Choroid plexus epithelial cell (primary cell): ENCODE results near the gene UEVLD.

Experiments used
- DNase-seq: peaks from one replicate; pipeline ENCODE4 v3.0.0-alpha.2; 2010; ENCODE audit warnings: low read depth
- H3K4me3 ChIP-seq: 2 replicates; pipeline ENCODE4 v1.5.1; 2011; ENCODE audit warnings: low read depth, mild to moderate bottlenecking, control low read depth, low read length, moderate library complexity
- CTCF ChIP-seq: conservative IDR thresholded peaks from 2 replicates; pipeline ENCODE4 v1.5.1; 2011; ENCODE audit warnings: low read depth, mild to moderate bottlenecking, control low read depth, inconsistent platforms, low read length, moderate library complexity

Gene UEVLD

GRCh38 chr11:18580113-18580766 is 8.3 kb downstream of the UEVLD start:
- no peak for TF ChIP-seq CTCF
- H3K4me3 ChIP-seq, result no peak overlapping the region
- DNase-seq, result no peak

DNA sequence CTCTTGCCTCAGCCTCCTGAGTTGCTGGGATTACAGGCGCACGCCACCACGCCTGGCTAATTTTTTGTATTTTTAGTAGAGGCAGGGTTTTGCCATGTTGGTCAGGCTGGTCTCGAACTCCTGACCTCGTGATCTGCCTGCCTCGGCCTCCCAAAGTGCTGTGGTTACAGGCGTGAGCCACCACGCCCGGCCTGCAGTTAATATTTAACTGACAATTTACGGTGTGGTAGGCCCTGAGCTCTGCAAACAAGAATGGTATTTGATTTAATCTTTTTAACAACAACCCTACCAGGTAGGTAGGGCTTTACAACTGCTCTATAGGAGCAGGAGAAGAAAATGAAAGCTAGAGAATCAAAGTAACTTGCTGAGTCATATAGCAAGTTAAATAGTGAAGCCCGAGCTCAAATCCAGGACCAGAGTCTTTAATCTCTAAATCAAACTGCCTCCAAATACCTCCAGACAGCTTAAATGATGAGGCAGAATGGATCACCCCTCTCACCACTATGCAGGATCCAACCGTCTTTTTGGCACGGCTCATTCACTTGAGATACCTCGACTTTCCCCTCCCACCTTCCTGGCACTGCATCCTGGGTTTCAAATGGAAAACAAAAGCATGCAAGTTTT is 9.4 kb downstream of the UEVLD start:
- TF ChIP-seq CTCF, result no peak
- DNase-seq, result no peak
- no peak overlapping the region for H3K4me3 ChIP-seq

DNA sequence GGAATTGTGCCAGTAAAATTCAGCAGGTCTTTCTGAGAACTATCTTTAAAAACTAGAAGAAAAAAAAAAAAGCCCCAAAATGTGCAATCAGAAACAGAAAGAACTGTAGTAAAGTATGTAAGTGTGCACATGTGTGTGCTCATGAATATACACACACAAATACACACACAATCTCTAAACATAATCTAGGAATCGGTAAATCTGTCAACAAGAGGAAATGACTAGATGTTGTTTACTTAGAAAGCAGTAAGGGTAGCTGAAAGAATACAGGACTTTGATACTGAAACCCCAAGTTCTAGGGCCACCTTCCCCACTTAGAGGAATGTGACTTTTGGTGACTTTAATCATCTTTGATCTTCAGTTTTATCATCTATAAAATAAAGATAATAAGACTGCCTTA is 13.2 kb downstream of the UEVLD start:
- no peak overlapping the region for H3K4me3 ChIP-seq
- TF ChIP-seq CTCF, result no peak
- DNase-seq, result no peak

DNA sequence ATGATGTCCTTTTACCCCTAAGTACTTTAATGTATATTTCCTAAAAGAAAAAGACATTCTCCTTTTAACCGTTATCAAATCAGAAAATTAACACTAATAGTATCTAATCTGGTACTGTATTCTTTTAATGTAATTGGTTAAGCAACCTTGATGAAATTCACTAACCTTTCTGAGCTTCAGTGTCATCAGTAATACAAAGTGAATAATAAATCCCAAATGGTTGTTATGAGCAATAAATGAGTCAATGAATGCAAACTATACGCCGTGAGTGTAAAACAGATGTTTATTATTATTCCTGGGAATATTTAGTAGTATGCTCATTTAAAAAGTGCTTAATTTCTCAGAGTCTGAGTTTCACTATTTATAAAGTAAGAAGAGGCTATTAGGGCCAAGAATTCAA is 21.5 kb downstream of the UEVLD start:
- TF ChIP-seq CTCF, result no peak
- DNase-seq, result no peak
- no peak overlapping the region for H3K4me3 ChIP-seq

GRCh38 chr11:18566406-18566805 is 22.1 kb downstream of the UEVLD start:
- H3K4me3 ChIP-seq, result no peak overlapping the region
- no peak for TF ChIP-seq CTCF
- peak; percentile 53 for DNase-seq

GRCh38 chr11:18564149-18564548 is 24.4 kb downstream of the UEVLD start:
- no peak for TF ChIP-seq CTCF

More at GRCh38 chr11:18564149-18564548, 24.4 kb downstream of the UEVLD start:
- no peak overlapping the region for H3K4me3 ChIP-seq
- DNase-seq, result no peak
